Stimulated activated naive CD8-positive, alpha-beta T cell treated with anti-CD3 and anti-CD28 coated beads, Interleukin-15, Interleukin-2, amounts not matched to agents 100 ng/mL and 50 ng/mL, for 24 hours (primary cell): ENCODE measurements around the gene SH3RF3.

Experiments used
- H3K27ac Mint-ChIP-seq: one replicate; pipeline ENCODE4 v1.8.0; 2021; ENCODE audit warnings: mild to moderate bottlenecking, mixed read lengths
- H3K27me3 Mint-ChIP-seq: one replicate; pipeline ENCODE4 v1.8.0; 2021; ENCODE audit warnings: mixed read lengths
- H3K36me3 Mint-ChIP-seq: one replicate; pipeline ENCODE4 v1.8.0; 2021; ENCODE audit warnings: low read depth, mixed read lengths
- H3K4me1 Mint-ChIP-seq: one replicate; pipeline ENCODE4 v1.8.0; 2021; ENCODE audit warnings: low read depth, mixed read lengths
- H3K4me3 Mint-ChIP-seq: one replicate; pipeline ENCODE4 v1.8.0; 2021; ENCODE audit warnings: mild to moderate bottlenecking, mixed read lengths
- H3K9me3 Mint-ChIP-seq: one replicate; pipeline ENCODE4 v1.8.0; 2021; ENCODE audit warnings: mixed read lengths

SH3RF3 gene

DNA sequence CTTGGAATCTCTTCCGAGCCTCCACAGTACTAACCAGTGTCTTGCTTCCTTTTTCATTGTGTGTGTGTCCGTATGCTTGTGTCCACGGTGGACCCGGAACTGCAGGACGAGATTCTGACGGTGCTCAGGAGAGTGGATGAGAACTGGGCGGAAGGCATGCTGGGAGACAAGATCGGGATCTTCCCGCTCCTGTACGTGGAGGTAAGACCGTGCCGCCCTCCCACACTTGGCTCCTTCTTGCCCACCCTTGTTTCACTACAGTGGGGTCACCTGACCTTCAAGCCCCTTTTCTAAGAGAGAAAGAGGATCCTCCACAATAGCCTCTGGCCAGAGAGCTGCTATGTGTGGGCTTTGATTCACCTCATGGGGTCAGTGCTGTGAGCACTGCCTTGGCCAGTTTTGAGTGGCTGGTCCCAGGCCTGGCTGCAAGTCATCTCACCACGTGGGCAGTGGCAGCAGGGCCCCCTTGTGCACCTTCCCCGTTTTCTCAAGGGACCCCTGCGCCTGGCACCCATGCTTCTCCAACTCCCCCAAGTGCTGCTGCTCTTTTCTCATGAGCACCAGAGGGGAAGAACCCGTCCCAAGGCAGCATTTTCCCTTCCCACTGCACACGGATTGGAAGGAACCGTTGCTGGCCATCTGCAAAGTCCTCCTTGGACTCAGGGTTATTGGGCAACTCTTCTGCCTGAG is 242.6 kb downstream of the SH3RF3 start:
- Mint-ChIP-seq H3K4me3 (no peak overlapping the region), H3K9me3 (no peaks in the 10 kb centered on the region), H3K36me3 (no peaks in the 10 kb centered on the region), H3K27ac (no peak overlapping the region), H3K4me1 (no peaks in the 10 kb centered on the region), H3K27me3 (no peaks in the 10 kb centered on the region)

DNA sequence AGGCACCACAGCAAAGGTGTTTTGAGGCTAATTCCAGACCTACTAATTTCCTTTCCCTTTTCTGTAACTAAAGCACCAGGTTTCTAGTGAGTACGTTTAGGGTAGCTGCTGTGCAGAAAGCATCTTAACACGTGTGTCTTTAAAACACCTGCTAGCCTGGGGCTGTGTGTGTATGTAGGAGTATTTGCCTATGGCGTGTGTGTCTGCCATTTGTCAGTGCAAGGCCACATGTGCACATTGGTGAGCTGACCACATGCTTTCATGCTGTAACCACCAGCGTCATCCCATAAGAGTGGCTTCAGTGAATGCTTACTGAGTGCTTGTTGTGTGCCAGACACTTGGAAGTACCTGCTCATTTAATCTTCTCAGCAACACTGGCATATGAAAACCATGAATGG is 243.2 kb downstream of the SH3RF3 start:
- Mint-ChIP-seq H3K9me3 (no peaks in the 10 kb centered on the region), H3K36me3 (no peaks in the 10 kb centered on the region), H3K27ac (no peak overlapping the region)

GRCh38 chr2:109372614-109373013 is 243.6 kb downstream of the SH3RF3 start:
- Mint-ChIP-seq H3K4me1 (no peaks in the 10 kb centered on the region), H3K36me3 (no peaks in the 10 kb centered on the region), H3K27ac (no peak overlapping the region), H3K27me3 (no peaks in the 10 kb centered on the region), H3K4me3 (no peak overlapping the region), H3K9me3 (no peaks in the 10 kb centered on the region)

More for the DNA sequence above, 243.2 kb downstream of the SH3RF3 start:
- no peaks in the 10 kb centered on the region for H3K27me3 Mint-ChIP-seq
- no peaks in the 10 kb centered on the region for H3K4me1 Mint-ChIP-seq
- no peak overlapping the region for H3K4me3 Mint-ChIP-seq

- no peak overlapping the region for H3K4me3 Mint-ChIP-seq
- H3K27me3 Mint-ChIP-seq: no peaks in the 10 kb centered on the region
- H3K27ac Mint-ChIP-seq: no peak overlapping the region
- H3K36me3 Mint-ChIP-seq: no peaks in the 10 kb centered on the region
- no peaks in the 10 kb centered on the region for H3K4me1 Mint-ChIP-seq
- H3K9me3 Mint-ChIP-seq: no peaks in the 10 kb centered on the region
These were observed 245.0 kb downstream of the SH3RF3 start for GRCh38 chr2:109373791-109374547.

DNA sequence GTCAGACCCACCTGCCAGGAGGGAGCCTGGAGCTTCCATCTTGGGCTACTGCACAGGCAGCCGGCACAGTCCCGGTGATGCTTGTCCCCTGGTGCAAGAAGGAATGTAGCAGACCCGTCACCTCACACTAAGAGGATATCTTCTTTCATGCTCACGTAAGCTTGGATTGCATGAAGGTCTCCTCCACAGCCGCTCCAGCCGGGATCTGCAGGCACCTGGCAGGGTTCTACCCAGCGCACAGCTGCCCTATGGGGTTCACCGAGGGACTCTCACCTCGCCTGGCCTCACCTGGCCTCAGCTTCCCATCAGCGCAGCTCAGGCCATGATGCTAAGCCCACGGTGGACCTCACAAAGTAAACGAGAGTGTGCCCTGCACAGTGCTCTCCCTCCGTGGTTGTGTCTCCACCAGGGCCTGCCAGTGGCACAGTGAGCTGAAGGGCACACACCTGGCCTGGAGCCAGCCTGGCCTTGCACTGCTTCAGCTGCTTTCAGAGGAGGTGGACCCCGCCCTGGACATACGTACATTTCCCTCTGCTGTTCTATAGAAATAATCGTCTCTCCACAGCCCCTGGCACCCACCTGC is 245.6 kb downstream of the SH3RF3 start:
- Mint-ChIP-seq H3K4me3 (no peak overlapping the region), H3K27ac (no peak overlapping the region), H3K36me3 (no peaks in the 10 kb centered on the region), H3K9me3 (no peaks in the 10 kb centered on the region), H3K4me1 (no peaks in the 10 kb centered on the region), H3K27me3 (no peaks in the 10 kb centered on the region)

- no peaks in the 10 kb centered on the region for H3K9me3 Mint-ChIP-seq
- no peaks in the 10 kb centered on the region for H3K4me1 Mint-ChIP-seq
- no peaks in the 10 kb centered on the region for H3K27me3 Mint-ChIP-seq
- H3K4me3 Mint-ChIP-seq: no peak overlapping the region
- H3K36me3 Mint-ChIP-seq: no peaks in the 10 kb centered on the region
- no peak overlapping the region for H3K27ac Mint-ChIP-seq
These were observed 246.1 kb downstream of the SH3RF3 start for GRCh38 chr2:109375131-109375561.

- Mint-ChIP-seq H3K27ac (no peak overlapping the region), H3K27me3 (no peaks in the 10 kb centered on the region), H3K36me3 (no peaks in the 10 kb centered on the region)
These were observed 246.7 kb downstream of the SH3RF3 start for GRCh38 chr2:109375656-109376055.

GRCh38 chr2:109376115-109376514 is 247.1 kb downstream of the SH3RF3 start:
- Mint-ChIP-seq H3K4me3 (no peak overlapping the region), H3K27ac (no peak overlapping the region), H3K4me1 (no peaks in the 10 kb centered on the region), H3K9me3 (no peaks in the 10 kb centered on the region), H3K27me3 (no peaks in the 10 kb centered on the region), H3K36me3 (no peaks in the 10 kb centered on the region)

More at GRCh38 chr2:109375656-109376055, 246.7 kb downstream of the SH3RF3 start:
- Mint-ChIP-seq H3K4me1 (no peaks in the 10 kb centered on the region), H3K9me3 (no peaks in the 10 kb centered on the region), H3K4me3 (no peak overlapping the region)

GRCh38 chr2:109376796-109377495 is 247.9 kb downstream of the SH3RF3 start:
- Mint-ChIP-seq H3K27ac (no peak overlapping the region), H3K4me1 (no peaks in the 10 kb centered on the region), H3K36me3 (no peaks in the 10 kb centered on the region)

GRCh38 chr2:109377976-109378375 is 249.0 kb downstream of the SH3RF3 start:
- Mint-ChIP-seq H3K27ac (no peak overlapping the region), H3K4me1 (no peaks in the 10 kb centered on the region), H3K36me3 (no peaks in the 10 kb centered on the region), H3K27me3 (no peaks in the 10 kb centered on the region), H3K4me3 (no peak overlapping the region), H3K9me3 (no peaks in the 10 kb centered on the region)

More at GRCh38 chr2:109376796-109377495, 247.9 kb downstream of the SH3RF3 start:
- H3K9me3 Mint-ChIP-seq: no peaks in the 10 kb centered on the region
- H3K27me3 Mint-ChIP-seq: no peaks in the 10 kb centered on the region
- H3K4me3 Mint-ChIP-seq: no peak overlapping the region

DNA sequence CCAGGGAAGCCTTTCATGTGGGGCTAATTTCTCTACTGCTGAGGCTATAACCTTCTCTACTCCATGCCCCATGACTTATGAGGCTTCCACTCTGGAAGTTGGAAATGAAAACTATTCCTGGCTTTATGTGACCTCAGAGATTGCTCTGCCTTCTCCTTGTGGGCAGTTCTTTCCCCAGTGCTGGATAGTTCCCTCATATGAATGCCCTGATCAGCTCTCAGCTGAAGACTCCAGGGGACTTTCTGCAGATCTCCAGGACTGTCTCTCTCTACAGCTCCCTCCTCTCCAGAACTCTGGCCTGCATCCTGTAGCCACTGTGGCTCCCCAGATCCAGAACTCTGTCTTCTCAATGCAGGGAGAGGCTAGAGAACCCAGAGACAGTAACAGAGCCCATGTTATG is 249.7 kb downstream of the SH3RF3 start:
- H3K36me3 Mint-ChIP-seq: no peaks in the 10 kb centered on the region
- H3K27me3 Mint-ChIP-seq: no peaks in the 10 kb centered on the region
- no peak overlapping the region for H3K27ac Mint-ChIP-seq
- no peak overlapping the region for H3K4me3 Mint-ChIP-seq
- H3K9me3 Mint-ChIP-seq: no peaks in the 10 kb centered on the region
- no peaks in the 10 kb centered on the region for H3K4me1 Mint-ChIP-seq

DNA sequence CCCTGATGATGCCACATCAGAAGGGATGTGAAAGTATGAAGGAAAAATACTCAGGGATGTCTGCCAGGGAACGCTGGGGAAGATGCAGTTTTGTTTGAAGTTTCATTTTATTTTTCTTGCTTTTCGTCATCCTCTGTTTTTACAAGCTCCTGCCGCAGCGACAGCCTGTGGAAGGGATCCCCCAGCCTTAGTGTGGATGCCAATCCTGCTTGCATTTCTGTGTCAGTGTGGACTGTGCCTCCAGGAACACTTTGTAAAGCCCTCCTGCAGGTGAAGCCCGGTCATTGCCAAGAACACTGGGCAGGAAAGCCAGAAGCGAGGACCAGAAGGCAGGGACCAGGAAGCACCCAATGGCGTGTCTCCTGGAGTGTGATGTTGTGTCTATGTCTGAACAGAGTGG is 250.5 kb downstream of the SH3RF3 start:
- H3K36me3 Mint-ChIP-seq: no peaks in the 10 kb centered on the region
- H3K4me1 Mint-ChIP-seq: no peaks in the 10 kb centered on the region
- H3K4me3 Mint-ChIP-seq: no peak overlapping the region
- no peaks in the 10 kb centered on the region for H3K27me3 Mint-ChIP-seq
- no peaks in the 10 kb centered on the region for H3K9me3 Mint-ChIP-seq
- no peak overlapping the region for H3K27ac Mint-ChIP-seq

DNA sequence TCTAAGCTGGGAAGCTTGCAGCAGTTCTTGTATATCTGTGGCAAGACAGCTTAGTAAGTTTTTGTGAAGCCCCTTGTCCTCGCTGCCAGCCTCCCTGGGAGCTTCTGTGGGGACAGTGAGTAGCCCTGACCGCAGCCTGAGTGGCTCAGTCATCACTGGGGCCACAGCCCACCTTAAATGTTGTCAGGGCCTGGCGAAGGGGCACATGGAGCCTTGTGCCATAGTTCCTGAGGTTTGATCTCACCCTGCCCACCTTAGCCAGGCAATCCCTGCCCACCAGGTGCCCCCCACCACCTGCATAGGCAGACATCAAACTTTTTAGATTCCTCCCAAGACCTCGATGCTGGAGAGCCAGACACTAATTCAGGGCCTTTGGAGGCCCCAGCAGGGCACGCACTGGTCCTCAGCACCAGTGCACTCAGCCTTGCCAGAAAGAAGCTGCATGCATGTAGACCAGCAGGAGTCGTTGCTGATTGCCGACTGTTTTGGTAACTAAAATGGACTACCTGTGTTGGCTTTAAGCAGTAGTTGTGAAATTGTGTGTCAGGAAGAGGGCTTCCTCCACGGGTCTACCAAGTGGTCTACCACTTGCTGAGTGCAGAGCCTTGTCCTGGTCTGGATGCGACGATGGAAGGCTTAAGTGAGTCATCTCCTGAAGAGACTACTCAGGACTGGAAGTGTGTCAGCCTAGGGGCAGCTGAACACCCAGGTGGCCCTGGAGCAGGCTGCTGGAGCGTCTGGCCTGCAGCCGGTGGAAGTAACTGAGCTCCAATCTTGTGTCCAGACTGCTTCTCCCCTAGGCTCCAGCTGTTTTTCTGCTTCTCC is 251.7 kb downstream of the SH3RF3 start:
- Mint-ChIP-seq H3K27ac (no peak overlapping the region), H3K36me3 (no peaks in the 10 kb centered on the region), H3K4me1 (no peaks in the 10 kb centered on the region), H3K9me3 (no peaks in the 10 kb centered on the region), H3K4me3 (no peak overlapping the region), H3K27me3 (no peaks in the 10 kb centered on the region)

- no peaks in the 10 kb centered on the region for H3K4me1 Mint-ChIP-seq
- no peaks in the 10 kb centered on the region for H3K36me3 Mint-ChIP-seq
- no peaks in the 10 kb centered on the region for H3K27me3 Mint-ChIP-seq
- H3K9me3 Mint-ChIP-seq: no peaks in the 10 kb centered on the region
- no peak overlapping the region for H3K4me3 Mint-ChIP-seq
- no peak overlapping the region for H3K27ac Mint-ChIP-seq
These were observed 252.4 kb downstream of the SH3RF3 start for GRCh38 chr2:109381327-109381820.
